Kidney glomerular epithelial cell (primary cell): Measurements from ENCODE around the gene DDX54.

Experiments
- DNase-seq: peaks from one replicate; lab custom pipeline; 2025; lab: John Stamatoyannopoulos, UW

Gene DDX54

GRCh38 chr12:113162102-113163029 is 22.9 kb downstream of the DDX54 start:
- DNase-seq, result no peak

GRCh38 chr12:113161415-113162016 is 23.8 kb downstream of the DDX54 start:
- DNase-seq, result no peak

- DNase-seq, result no peak
These were observed 25.3 kb downstream of the DDX54 start for GRCh38 chr12:113159937-113160336.

- no peak for DNase-seq
These were observed 26.7 kb downstream of the DDX54 start for GRCh38 chr12:113158439-113159203.

- no peak for DNase-seq
These were observed 27.9 kb downstream of the DDX54 start for GRCh38 chr12:113157218-113157859.

GRCh38 chr12:113155646-113156045 is 29.6 kb downstream of the DDX54 start:
- no peak for DNase-seq

GRCh38 chr12:113155060-113155459 is 30.2 kb downstream of the DDX54 start:
- DNase-seq, result no peak

- no peak for DNase-seq
These were observed 30.8 kb downstream of the DDX54 start for GRCh38 chr12:113154351-113154973.

GRCh38 chr12:113152835-113153814 is 32.2 kb downstream of the DDX54 start:
- DNase-seq, result peak; percentile 32

- no peak for DNase-seq
These were observed 33.0 kb downstream of the DDX54 start for GRCh38 chr12:113152196-113152834.

GRCh38 chr12:113151655-113152054 is 33.6 kb downstream of the DDX54 start:
- DNase-seq, result no peak

- peak; percentile 94 for DNase-seq
These were observed 35.7 kb downstream of the DDX54 start, which contains the start of gene CFAP73 for GRCh38 chr12:113149361-113150150. CFAP73 (plus strand) TSS chr12:113149724; CDS start chr12:113149858, 134 bp downstream.

GRCh38 chr12:113146999-113147398 is 38.3 kb downstream of the DDX54 start:
- no peak for DNase-seq

GRCh38 chr12:113145720-113146551 is 39.3 kb downstream of the DDX54 start:
- no peak for DNase-seq

GRCh38 chr12:113144806-113145205 is 40.5 kb downstream of the DDX54 start:
- no peak for DNase-seq

GRCh38 chr12:113143959-113144358 is 41.3 kb downstream of the DDX54 start:
- DNase-seq, result no peak

GRCh38 chr12:113142886-113143332 is 42.4 kb downstream of the DDX54 start:
- no peak for DNase-seq
